ENCODE measurements around the gene TMEM186.
"Not testable (repeated sequence)": the region's sequence is repeated elsewhere in the genome, so short reads cannot be mapped to it uniquely, and the experiment has no call there.

- not testable (repeated sequence) for TF ChIP-seq POLR2AphosphoS5 (IDR thresholded peaks at IDR 0.05); EP300 (IDR thresholded peaks at IDR 0.05; ENCODE audit: low read depth)
Observed at GRCh38 chr16:8836797-8837196, 39.4 kb upstream of the TMEM186 start.

Data from transverse colon (tissue), 3 donors.